OCI-LY1 (cell line): ENCODE measurements around the gene PGF.

ENCODE experiments used
- EZH2 ChIP-seq: fragments of 200-600 bp; sonication (generic), shearing (Covaris generic); IDR thresholded peaks from 2 replicates; pipeline ENCODE4 v1.8.0; 2017; ENCODE audit warnings: borderline replicate concordance, mixed run types, mild to moderate bottlenecking, antibody characterized with exemption, low read length, moderate library complexity, mixed read lengths
- TF ChIP-seq, protein P1 (sequence below): fragments of 200-600 bp; sonication (generic), shearing (Covaris generic); IDR thresholded peaks from 2 replicates; pipeline ENCODE4 v1.5.1; 2017; ENCODE audit warnings: mild to moderate bottlenecking, antibody characterized with exemption, low read length, moderate library complexity, mixed read lengths

DNA sequence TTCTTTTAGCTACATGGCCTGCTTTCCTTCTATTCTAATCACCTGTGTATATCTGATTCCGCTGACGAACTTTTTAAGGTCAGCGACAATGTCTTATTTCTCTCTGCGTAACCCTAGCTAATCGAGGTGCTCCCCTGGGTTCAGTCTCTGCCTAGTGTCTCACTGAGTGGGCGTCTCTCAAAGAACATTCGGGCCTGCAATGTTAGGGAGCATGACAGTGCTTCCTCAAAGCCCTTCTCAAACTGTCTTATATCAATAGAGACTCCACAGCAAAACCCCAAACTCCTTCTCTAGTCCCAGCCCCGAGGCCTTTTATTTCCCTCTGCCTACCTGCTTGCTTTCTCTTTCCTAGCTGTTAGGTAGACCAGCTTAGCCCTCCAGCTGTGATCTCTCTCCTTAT is 18.7 kb downstream of the PGF start:
- TF ChIP-seq, protein P1, sequence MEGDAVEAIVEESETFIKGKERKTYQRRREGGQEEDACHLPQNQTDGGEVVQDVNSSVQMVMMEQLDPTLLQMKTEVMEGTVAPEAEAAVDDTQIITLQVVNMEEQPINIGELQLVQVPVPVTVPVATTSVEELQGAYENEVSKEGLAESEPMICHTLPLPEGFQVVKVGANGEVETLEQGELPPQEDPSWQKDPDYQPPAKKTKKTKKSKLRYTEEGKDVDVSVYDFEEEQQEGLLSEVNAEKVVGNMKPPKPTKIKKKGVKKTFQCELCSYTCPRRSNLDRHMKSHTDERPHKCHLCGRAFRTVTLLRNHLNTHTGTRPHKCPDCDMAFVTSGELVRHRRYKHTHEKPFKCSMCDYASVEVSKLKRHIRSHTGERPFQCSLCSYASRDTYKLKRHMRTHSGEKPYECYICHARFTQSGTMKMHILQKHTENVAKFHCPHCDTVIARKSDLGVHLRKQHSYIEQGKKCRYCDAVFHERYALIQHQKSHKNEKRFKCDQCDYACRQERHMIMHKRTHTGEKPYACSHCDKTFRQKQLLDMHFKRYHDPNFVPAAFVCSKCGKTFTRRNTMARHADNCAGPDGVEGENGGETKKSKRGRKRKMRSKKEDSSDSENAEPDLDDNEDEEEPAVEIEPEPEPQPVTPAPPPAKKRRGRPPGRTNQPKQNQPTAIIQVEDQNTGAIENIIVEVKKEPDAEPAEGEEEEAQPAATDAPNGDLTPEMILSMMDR: no peak
- TF ChIP-seq EZH2: no peak
